LHCN-M2 (cell line): ENCODE results near the gene TADA2A. TPM values are rescaled to one million over a fixed set of nuclear protein-coding genes. Genes with fewer than 3 reads are reported as not detected.

ENCODE experiments used
- DNase-seq: peaks from one replicate; pipeline ENCODE4 v3.0.0-alpha.2; 2012; ENCODE audit warnings: low read depth
- total RNA-seq: library from RNA; depleted of rRNA; stranded (reverse); fragments of >200 nt; gene quantifications from 2 replicates; pipeline ENCODE4 v1.2.3, GENCODE V29; 2014

Gene TADA2A
- total RNA-seq, 1 experiment from 2014 or later: 15.7 TPM

DNA sequence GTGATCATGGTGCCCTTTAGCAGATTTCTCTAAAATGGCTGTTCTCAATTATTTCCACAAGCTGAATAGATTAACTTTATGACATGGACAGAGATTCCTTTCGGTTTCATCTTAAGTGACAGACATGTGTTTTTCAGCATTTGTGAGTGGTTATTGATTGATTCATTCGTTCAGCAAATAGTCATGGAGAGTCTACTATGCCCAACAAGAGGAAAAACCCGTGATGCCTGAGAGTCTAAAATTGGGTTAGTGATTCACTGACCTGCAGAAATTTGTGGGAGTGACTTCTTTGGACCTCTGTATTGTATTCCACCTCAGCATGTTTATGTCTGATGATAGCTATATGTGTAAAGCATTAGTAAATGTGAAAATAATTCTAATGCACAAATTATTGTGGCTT is 55.0 kb downstream of the TADA2A start:
- DNase-seq: no peak

DNA sequence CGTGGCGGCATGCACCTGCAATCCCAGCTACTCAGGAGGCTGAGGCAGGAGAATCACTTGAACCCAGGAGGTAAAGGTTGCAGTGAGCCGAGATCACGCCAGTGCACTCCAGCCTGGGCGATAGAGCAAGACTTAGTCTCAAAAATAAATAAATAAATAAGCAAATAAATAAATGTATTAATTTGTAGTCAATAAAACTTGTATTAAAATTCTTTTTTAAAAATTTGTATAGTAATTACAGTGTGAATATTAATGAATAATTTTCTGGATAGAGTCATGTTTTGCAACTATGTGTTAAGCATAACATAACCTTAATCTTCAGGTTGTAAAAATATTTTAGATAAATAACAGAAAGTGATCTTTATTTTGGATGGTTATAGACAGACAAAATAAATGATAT is 55.8 kb downstream of the TADA2A start:
- no peak for DNase-seq

DNA sequence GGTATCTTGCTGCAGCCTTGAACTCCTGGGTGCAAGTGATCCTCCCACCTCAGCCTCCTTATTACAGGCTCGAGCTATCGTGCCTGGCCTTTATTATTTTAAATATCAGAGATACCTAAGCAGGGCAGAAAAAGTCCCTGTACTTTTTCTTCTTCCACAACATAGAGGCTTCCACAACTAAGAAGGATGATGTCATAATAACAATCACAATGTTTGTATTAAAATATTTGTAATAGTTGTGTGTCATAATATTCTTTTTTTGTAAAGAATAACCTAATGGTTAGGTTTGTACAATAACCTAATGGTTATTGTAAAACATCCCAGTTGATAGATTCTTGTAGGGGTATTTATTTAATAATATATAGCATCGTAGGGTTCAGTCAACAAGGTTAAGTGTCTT is 56.4 kb downstream of the TADA2A start:
- no peak for DNase-seq

DNA sequence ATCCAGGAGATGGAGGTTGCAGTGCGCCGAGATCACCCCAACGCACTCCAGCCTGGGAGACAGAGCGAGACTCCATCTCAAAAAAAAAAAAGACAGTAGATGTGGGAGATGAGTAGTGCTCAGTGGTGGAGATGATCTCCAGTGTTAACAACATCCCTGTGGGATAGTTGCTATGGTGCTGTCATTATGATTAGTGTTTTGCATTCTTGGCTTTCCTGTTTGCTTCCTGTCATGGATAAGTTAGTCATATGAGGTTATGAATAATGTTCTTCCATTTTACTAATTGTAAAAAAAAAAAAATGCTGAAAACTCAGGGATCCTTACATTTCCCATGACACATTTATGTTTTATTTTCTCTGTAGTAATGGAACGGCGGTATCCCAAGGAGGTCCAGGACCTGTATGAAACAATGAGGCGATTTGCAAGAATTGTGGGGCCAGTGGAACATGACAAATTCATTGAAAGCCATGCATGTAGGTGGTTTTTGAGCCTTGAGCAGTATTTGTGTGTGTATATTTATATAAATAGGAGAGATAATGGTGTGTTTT is 58.5 kb downstream of the TADA2A start:
- peak; percentile 83 for DNase-seq

DNA sequence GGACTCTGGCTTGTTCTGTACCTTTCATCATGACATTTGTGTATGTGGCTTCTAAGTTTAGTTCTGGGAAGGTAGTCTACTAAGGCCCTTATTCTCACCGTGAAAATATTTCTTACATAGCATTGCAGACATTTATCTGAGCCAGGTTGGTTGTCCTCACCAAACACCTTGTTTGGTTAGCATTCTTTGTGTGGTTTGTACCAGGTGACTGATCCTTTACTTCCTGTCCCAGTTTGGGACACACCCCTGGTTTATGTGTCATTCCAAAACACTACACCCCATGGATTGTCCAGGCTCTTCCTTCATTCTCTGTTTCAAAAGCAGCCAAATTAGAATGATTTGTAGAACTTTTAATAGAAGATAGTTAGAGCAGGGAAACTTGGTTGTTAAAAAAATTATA is 59.8 kb downstream of the TADA2A start:
- DNase-seq: no peak

DNA sequence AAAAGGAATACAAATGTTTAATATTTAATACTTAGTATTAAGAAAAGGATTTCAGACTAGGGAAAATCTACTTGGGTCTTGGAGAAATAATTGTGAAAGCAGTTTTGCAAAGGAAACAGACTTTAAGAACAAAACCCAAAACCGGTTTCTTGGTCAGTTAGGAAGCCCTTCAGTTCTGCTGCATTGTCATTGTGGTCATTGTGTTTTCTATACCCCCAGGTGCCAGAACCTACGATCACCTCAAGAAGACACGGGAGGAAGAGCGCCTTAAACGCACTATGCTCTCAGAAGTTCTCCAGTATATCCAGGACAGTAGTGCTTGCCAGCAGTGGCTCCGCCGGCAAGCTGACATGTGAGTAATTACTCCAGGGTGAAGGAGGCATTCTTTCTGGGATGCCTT is 63.5 kb downstream of the TADA2A start:
- DNase-seq: no peak

DNA sequence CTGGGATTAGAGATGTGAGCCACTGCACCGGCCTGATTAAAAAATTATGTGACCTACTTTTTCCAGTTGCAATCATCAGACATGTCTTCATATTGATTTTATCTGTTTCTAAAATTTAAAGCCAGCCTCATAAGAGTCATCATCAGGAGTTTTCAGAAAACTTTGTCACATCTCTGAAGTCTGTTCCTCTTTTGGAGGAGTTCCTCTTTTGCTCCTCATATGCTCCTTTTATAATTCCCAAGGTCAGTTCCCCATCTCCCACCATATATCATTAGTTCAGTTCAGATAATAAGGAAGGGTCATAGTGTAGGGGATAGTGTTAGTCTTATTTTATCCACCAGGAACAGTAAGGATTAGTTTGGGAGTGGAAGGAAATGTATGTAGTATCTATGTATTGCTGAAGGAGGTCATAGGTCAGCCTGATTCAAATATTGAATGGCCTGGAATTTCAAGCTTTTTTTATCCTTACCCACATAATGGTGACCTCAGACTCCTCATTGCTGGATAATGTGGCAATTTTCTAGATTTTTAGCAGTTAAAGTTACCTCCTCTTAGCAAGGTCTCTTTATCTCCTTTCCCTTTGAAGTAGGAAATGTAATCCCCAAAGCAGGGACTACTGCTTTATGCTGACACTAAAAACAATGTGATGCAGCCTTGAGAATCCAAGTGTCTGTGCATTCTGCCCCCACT is 69.2 kb downstream of the TADA2A start:
- DNase-seq: no peak

DNA sequence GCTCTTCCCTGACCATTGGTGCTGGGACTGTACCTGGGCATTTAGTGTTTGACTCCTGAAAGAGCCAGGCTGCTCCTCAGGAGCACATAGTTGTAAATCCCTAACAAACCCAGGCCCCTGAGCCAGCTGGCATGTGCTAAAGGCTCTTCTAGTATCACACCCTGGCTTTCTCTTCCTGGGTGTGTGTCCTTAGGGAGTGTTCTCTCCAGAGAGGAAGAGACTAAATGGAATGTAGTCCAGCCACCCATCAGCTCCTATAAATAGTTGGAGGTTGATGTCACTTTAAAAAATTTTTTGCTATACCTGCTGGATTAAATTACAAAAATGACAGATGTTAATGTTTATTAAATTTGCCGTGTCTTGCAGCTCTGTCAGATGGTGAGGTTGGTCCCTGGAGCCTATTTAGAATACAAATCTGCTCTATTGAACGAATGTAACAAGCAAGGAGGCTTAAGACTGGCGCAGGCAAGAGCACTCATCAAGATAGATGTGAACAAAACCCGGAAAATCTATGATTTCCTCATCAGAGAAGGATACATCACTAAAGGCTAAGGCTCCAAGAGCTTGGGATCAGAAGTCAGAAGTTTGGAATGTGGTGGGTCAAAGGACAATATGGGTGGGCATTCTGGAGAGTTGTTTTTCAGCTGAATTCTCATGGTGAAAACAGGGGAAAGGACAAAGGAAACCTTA is 69.9 kb downstream of the TADA2A start:
- DNase-seq: peak; percentile 53

DNA sequence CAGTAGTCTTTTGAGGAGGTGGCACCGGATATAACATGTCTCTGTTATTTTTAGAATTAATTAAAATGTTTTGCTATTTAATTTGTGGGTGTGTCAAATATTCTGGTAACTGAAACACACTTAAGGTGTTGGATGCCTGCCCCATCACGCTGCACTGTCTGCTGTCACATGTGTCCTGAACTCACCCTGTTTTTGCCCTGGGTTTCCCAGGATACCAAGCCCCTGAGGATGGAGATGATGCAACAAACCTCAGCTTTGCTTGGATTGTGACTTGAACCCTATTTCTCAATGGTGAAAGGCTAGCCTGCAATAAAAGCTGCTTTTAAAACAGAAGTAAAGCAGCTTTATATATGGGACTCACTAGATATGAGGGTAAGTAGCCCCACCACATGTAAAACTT is 71.5 kb downstream of the TADA2A start:
- peak; percentile 69 for DNase-seq

DNA sequence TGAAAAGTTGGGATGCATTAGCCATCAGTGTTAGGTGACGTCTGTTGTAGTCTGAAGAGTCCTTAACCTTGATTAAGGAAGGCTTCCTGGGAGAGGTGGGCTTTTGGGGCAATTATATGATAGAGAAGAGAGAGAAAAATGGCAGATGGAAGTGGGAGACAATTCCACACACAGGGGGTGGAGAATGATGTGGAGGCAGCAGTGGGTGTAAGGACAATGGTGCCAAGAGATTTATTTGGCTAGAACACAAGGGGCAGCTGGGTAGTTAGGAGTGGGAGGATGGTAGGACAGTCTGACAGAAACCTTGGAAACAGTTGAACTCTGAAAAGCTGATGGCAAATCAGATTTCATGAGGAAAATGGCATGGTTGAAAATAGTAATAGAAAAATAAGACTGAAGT is 72.3 kb downstream of the TADA2A start:
- no peak for DNase-seq

DNA sequence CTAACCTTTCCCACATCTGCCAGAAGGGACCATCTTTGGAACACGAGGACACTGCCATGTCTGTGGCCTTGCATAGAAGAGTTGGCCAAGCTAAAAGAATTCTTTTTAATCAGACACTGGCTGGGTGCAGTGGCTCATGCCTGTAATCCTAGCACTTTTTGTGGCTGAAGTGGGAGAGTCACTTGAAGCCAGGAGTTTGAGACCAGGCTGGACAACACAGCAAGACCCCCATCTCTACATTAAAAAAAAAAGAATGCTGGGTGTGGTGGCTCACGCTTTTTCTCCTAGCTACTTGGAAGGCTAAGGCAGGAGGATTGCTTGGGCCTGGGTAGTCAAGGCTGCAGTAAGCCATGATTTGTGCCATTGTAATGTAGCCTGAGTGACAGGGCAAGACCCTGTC is 73.7 kb downstream of the TADA2A start:
- DNase-seq: no peak

DNA sequence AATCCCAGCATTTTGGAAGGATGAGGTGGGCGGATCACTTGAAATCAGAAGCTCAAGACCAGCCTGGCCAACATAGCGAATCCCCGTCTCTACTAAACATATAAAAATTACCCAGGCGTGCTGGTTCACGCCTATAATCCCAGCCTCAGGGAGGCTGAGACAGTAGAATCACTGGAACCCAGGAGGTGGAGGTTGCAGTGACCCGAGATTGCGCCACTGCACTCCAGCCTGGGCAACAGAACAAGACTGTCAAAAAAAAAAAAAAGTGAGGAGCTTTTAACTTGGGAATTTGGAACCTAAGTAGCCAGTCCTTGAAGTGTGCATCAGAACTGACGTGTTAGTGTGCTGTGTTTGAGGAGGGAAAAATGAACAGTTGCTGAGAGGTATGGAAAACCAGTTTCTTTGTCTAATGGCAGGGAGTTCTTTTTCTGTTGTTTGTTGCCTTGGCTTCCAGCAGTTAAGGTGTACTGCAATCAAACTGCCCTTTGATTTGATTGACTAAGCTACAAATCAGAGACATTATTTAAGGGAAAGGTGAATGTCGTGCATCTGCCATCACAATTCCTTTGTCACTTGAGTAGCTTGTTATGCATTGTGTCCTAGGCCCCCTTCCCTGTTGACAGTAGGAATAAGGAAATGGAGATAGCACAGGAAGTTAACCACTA is 74.4 kb downstream of the TADA2A start:
- DNase-seq: no peak

DNA sequence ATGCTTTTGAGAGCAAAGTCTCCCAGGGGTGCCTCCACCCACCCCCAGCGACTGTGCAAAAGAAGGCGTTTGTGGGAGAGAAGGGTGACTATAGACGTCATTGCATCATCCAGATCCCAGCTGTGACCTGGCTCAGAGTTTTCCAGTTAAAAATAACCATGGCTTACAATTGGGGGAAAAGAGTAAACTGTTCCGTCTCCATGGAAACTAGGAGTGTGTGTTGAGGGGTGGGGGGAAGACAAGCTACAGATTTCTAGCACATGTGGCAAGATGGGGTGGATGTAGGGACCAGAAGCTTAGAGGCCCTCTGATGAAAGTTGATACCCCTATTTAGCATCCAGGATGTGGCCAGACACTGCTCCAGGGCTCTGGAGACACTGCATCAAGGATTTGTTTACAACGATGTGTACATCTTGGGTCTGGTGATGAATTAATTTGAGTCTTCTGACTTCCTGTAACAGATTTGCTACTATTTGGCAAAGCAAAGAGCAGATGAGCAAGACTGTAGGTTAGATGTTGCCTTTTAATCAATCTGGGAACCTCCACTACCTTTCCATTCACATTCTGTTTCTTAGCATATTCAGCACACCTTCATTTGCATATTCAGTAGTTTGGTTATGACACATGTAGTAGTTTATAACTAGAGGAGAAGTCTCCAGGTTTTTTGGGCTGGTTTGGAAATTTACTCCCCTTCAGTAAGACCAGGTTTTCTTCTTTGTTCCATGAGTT is 76.8 kb downstream of the TADA2A start:
- peak; percentile 82 for DNase-seq

DNA sequence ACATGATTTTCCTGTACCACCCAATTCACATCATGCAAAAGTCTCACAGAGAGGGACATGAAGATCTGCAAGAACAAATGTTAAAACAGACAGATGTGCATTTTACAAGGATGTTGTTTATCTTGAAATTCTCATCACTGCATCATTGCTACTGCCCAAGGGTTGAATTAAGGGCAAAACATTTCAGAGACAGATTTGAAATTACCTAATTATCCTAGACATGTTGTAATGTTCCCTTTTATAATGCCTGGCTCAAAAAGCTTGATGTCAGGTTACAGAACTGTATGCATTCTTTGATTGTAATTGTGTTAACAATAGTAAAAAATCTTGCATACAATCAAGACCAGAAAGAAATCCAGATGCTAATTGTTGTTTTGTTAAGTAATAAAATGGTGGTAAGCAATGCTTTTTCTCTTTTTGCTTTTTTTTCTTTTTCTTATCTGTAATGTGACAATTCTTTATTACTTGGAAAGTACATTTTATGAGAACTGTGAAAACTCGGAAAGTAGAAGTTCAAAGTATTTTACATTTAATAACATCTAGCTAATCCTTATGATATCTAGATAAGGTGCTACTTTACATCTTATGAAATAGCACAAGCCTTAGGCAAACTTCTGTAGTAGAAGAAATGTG is 79.4 kb downstream of the TADA2A start:
- DNase-seq: no peak

DNA sequence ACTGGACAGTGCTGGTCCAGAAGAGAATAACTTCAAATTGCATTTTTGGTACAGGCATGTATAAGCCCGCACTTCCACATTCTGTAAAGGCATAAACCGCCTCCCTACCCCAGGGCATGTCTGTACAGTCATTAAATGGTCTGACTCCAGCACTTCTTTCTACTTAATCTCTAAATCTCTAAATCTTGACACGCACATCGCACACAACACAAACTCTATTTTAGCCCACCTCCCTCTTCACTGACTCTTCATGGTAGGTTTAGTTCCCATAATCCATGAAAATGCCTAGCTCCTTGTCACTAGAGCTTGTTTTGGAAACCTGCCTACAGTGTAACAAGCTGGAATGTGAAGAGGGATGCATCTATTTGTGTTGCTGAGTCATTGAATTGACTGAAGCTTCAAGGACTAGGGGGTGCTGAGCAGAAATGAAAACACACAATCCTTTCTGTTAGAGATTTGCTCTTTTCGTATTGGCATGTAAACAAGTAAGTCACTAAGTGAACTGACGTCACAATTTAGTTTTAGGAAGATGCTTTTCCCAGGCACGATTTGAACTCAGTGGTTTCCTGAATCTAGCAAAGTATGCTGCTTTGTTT is 81.4 kb downstream of the TADA2A start:
- peak; percentile 92 for DNase-seq

DNA sequence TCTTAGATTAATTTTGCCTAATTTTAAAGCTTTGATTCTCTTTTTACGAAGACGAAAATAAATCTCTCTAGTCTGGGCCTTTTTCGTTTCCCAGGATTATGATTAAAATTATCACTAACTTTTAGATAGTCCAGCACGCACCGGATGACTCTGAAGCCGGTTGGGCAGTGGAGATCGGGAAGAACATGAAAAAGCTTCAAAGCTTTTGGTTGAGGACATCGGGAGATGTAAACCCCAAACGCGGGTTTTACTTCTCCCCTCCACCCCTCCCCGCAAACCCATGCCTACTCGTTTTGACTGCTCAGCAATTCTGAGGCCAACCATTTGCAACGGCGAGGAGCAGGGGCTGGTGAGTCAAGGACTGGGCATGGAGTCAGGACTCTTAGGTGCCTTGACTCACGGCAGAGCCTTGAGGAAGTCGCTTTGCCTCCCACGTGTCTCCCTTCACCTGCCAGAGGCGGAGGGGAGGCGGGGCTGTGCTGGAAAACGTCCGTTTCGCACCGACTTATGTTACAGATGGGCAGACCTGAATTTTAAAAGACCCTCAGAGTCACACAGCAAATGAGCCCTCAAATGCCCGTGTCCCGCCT is 82.0 kb downstream of the TADA2A start:
- peak; percentile 85 for DNase-seq

DNA sequence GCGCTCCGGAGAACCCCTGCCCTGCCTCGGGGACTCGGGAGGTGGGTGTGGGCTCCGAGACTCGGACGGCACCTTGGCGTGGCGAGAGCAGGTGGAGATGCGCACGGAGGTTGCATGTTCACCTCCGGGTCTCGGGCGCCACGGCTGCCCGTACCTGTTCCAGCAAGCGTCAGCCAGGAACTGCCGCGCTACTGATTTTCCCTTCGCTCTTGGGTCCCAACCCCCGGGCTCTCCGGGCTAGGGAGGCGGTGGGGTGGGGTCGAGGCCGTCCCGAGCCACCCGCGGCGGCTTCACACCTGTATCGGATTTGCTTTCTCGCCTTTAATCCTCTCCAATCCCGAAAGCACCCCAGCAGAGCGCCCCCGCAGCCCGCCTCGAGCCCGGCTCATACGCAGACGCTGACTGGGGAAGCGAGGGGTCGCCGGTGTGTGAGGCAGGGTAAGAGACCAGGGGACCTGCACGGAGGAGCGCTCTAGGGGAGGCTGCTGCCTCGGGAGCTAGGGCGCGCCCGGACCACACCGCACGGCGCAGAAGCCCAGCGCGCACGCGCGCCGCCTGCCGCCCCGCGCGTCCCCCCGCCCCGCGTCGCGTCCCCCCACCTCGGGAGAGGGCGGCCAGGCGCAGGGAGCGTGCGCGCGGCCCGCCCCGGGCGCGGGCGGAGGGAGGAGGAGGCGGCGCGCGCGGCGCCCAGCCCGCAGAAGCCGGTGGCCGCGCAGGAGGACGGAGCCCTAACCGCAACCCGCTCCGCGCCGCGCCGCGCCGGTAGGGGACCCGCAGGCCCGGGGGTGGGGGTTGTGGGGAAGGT is 82.7 kb downstream of the TADA2A start, which contains the start of gene DUSP14:
Gene DUSP14, plus strand, starts transcription at position 695 of the 805 bp plus-strand sequence. CDS start 22,382 bp downstream, outside the sequence.
- DNase-seq: peak; percentile 73

DNA sequence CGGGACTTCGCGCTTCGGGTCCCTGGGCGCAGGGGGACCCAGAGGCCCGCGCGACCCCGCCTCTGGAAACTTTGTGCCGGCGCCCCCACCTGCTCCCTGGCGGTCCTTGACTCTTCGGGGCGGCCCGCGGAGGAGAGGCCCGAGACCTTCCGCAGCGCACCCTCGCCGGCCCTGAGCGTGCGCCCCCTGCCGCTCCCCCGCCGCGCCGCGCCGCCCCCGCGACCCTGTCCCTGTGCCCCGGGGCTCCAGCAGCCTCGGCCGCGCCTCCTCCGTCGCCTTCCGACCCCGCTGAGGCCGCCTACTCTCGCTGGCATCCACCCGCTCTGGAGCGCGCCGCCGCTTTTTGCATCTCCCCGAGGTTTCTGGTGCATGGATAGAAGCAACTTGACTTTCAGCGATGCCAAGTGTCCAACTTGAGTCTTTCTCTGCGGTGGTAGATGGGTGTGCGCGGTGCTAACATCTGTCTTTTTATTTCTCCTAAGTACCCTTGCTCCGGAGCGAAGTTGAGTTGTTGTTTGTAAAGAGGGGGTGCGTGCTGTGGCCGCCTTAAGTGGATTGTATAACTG is 83.4 kb downstream of the TADA2A start:
- DNase-seq: peak; percentile 68
